ENCODE measurements around the gene SERPINB1.
"Not testable (repeated sequence)": the region's sequence is repeated elsewhere in the genome, so short reads cannot be mapped to it uniquely, and the experiment has no call there.

The SERPINB1 gene

DNA sequence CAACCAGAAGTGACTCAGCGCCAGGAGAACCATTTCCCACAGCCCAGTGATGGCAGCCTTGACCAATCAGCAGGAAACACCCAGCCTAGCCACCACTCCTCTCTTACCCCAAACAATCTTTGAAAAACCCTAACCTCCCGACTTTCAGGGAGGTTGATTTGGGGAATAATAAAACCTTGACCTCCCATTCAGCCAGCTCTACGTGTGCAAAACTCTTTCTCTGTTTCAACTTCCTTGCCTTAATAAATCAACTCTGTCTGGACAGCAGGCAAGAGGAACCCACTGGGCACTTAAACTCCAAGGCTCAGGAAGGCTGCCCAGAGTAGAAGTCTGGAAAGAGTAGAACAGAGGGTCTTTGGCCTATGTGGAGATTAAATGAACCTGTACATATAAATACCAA lies 35.0 kb downstream of the SERPINB1 start:
- Histone ChIP-seq H3K9me3 (ENCODE audit: severe bottlenecking) (no peaks in the 10 kb centered on the region), H3K36me3 (no peaks in the 10 kb centered on the region), H3K27ac (no peak overlapping the region), H3K4me3 (ENCODE audit: low read depth, low read length) (no peak overlapping the region), H3K27me3 (ENCODE audit: insufficient read depth, low read depth, severe bottlenecking) (no peaks in the 10 kb centered on the region)
- no peak for DNase-seq
- TF ChIP-seq, protein P1, sequence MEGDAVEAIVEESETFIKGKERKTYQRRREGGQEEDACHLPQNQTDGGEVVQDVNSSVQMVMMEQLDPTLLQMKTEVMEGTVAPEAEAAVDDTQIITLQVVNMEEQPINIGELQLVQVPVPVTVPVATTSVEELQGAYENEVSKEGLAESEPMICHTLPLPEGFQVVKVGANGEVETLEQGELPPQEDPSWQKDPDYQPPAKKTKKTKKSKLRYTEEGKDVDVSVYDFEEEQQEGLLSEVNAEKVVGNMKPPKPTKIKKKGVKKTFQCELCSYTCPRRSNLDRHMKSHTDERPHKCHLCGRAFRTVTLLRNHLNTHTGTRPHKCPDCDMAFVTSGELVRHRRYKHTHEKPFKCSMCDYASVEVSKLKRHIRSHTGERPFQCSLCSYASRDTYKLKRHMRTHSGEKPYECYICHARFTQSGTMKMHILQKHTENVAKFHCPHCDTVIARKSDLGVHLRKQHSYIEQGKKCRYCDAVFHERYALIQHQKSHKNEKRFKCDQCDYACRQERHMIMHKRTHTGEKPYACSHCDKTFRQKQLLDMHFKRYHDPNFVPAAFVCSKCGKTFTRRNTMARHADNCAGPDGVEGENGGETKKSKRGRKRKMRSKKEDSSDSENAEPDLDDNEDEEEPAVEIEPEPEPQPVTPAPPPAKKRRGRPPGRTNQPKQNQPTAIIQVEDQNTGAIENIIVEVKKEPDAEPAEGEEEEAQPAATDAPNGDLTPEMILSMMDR (IDR thresholded peaks at IDR 0.05; ENCODE audit: low read depth, low read length), result no peak

DNA sequence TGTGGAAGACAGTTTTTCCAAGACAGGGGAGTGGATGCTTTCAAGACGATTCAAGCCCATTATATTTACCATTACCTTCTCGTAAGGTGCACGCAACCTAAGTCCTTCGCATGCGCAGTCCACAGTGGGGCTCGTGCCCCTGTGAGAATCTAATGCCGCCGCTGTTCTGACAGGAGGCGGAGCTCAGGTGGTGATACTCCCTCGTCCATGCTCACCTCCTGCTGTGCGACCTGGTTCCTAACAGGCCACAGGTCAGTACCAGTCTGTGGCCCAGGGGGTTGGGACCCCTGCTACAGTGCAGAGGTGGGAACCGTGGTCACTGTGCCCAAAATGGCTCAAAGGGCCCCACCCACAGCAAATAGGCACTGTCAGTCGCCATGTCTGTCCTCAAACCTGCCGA lies 36.6 kb downstream of the SERPINB1 start:
- Histone ChIP-seq H3K36me3 (no peaks in the 10 kb centered on the region), H3K27ac (no peak overlapping the region), H3K9me3 (ENCODE audit: severe bottlenecking) (no peaks in the 10 kb centered on the region), H3K4me3 (ENCODE audit: low read depth, low read length) (no peak overlapping the region), H3K27me3 (ENCODE audit: insufficient read depth, low read depth, severe bottlenecking) (no peaks in the 10 kb centered on the region)
- TF ChIP-seq, protein P1 (IDR thresholded peaks at IDR 0.05; ENCODE audit: low read depth, low read length), result no peak
- DNase-seq, result no peak

GRCh38 chr6:2804516-2804915 lies 37.1 kb downstream of the SERPINB1 start:
- TF ChIP-seq, protein P1 (IDR thresholded peaks at IDR 0.05; ENCODE audit: low read depth, low read length), result no peak
- H3K27ac ChIP-seq, result no peak overlapping the region
- no peak for DNase-seq
- no peak overlapping the region for H3K4me3 ChIP-seq (ENCODE audit: low read depth, low read length)
- H3K36me3 ChIP-seq, result no peaks in the 10 kb centered on the region
- H3K27me3 ChIP-seq (ENCODE audit: insufficient read depth, low read depth, severe bottlenecking), result no peaks in the 10 kb centered on the region
- no peaks in the 10 kb centered on the region for H3K9me3 ChIP-seq (ENCODE audit: severe bottlenecking)

GRCh38 chr6:2803731-2804429 lies 37.8 kb downstream of the SERPINB1 start:
- Histone ChIP-seq H3K27ac (no peak overlapping the region), H3K36me3 (no peaks in the 10 kb centered on the region), H3K9me3 (ENCODE audit: severe bottlenecking) (no peaks in the 10 kb centered on the region), H3K4me3 (ENCODE audit: low read depth, low read length) (no peak overlapping the region), H3K27me3 (ENCODE audit: insufficient read depth, low read depth, severe bottlenecking) (no peaks in the 10 kb centered on the region)
- DNase-seq, result no peak
- TF ChIP-seq, protein P1 (IDR thresholded peaks at IDR 0.05; ENCODE audit: low read depth, low read length), result no peak

DNA sequence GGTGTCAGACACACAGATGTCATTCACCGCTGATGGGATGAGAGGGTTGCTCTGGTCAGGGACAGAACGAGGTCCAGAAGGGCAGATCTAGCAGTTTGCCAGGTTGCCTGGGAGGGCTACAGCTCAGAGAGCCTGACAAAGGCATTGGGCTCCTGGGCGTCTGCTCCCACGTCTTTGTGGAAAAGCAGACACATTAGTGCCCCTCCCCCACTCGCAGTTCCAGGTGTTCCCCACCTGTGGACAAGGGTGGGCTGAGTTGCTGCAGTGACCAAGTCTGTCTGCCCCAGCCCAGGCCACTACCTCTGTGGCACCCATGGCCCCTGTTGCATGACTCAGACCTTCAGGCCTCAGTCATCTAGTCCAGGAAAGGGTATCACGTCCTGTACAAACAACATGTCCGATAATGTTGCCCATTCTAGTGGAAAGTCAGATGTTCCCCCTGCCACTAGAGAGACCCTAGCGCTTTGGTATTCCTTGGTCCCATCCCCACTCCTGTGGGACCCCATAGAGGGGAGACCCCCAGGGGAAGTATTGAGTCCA lies 39.1 kb downstream of the SERPINB1 start:
- H3K27me3 ChIP-seq (ENCODE audit: insufficient read depth, low read depth, severe bottlenecking), result no peaks in the 10 kb centered on the region
- no peak overlapping the region for H3K4me3 ChIP-seq (ENCODE audit: low read depth, low read length)
- no peak for DNase-seq
- H3K9me3 ChIP-seq (ENCODE audit: severe bottlenecking), result no peaks in the 10 kb centered on the region
- TF ChIP-seq, protein P1 (IDR thresholded peaks at IDR 0.05; ENCODE audit: low read depth, low read length), result no peak
- H3K36me3 ChIP-seq, result no peaks in the 10 kb centered on the region
- H3K27ac ChIP-seq, result no peak overlapping the region

- H3K27ac ChIP-seq; H3K27me3 ChIP-seq (ENCODE audit: insufficient read depth, low read depth, severe bottlenecking); H3K9me3 ChIP-seq (ENCODE audit: severe bottlenecking); H3K36me3 ChIP-seq; DNase-seq; H3K4me3 ChIP-seq (ENCODE audit: low read depth, low read length): not testable (repeated sequence)
Measured at GRCh38 chr6:2801687-2802086, 40.0 kb downstream of the SERPINB1 start.
